HepG2 (cell line): ENCODE data around the gene ESRP2. TPM values are rescaled to one million over a fixed set of nuclear protein-coding genes. Genes with fewer than 3 reads are reported as not detected.

Experiments used
- BRCA1 ChIP-seq: sonication (generic); formaldehyde crosslinking; IDR thresholded peaks from 2 replicates; pipeline ENCODE4 v1.4.0; 2020; ENCODE audit warnings: missing genetic modification reagents
- CREM ChIP-seq, 2 experiments: sonication (generic) in 1 of 2; formaldehyde crosslinking in 1 of 2; IDR thresholded peaks; 2 replicates each; pipeline versions ENCODE4 v1.4.0 to v1.6.1; 2016 to 2020; ENCODE audit warnings: antibody characterized with exemption in 1 of 2, mild to moderate bottlenecking in 1 of 2, missing genetic modification reagents in 1 of 2
- FOXP4 ChIP-seq: sonication (generic); formaldehyde crosslinking; IDR thresholded peaks from 2 replicates; pipeline ENCODE4 v1.4.0; 2020; ENCODE audit warnings: missing genetic modification reagents
- GABPA ChIP-seq, 2 experiments: IDR thresholded peaks; 2 replicates each; pipeline ENCODE4 v1.6.1; 2011 to 2016; ENCODE audit warnings: low read depth in 2 of 2, low read length in 1 of 2, missing biosample characterization in 1 of 2, missing genetic modification characterization in 1 of 2
- KAT2B ChIP-seq: fragments of 150-350 bp; IDR thresholded peaks from 2 replicates; pipeline ENCODE4 v1.6.1; 2014; ENCODE audit warnings: low read depth, low read length, borderline replicate concordance
- KLF13 ChIP-seq: sonication (generic); formaldehyde crosslinking; IDR thresholded peaks from 2 replicates; pipeline ENCODE4 v1.4.0; 2020; ENCODE audit warnings: mild to moderate bottlenecking, missing genetic modification reagents
- MLXIP ChIP-seq: sonication (generic); formaldehyde crosslinking; IDR thresholded peaks from 2 replicates; pipeline ENCODE4 v1.9.0; 2021; ENCODE audit warnings: missing genetic modification reagents, borderline replicate concordance
- PPARG ChIP-seq: conservative IDR thresholded peaks from 2 replicates; pipeline ENCODE4 v1.6.1; 2016; ENCODE audit warnings: missing biosample characterization, missing genetic modification reagents
- RFXAP ChIP-seq: sonication (generic); formaldehyde crosslinking; IDR thresholded peaks from 2 replicates; pipeline ENCODE4 v1.4.0; 2020; ENCODE audit warnings: missing genetic modification reagents, borderline replicate concordance
- SIX4 ChIP-seq: sonication (generic); formaldehyde crosslinking; IDR thresholded peaks from 2 replicates; pipeline ENCODE4 v1.4.0; 2020; ENCODE audit warnings: missing genetic modification reagents
- SP2 ChIP-seq: sonication (generic); formaldehyde crosslinking; IDR thresholded peaks from 2 replicates; pipeline ENCODE4 v1.5.1; 2020; ENCODE audit warnings: mild to moderate bottlenecking, missing genetic modification reagents
- ZBTB38 ChIP-seq: sonication (generic); formaldehyde crosslinking; IDR thresholded peaks from 2 replicates; pipeline ENCODE4 v1.5.1; 2020; ENCODE audit warnings: mild to moderate bottlenecking, missing genetic modification reagents
- ZBTB42 ChIP-seq: sonication (generic); formaldehyde crosslinking; IDR thresholded peaks from 2 replicates; pipeline ENCODE4 v1.5.0; 2020; ENCODE audit warnings: mild to moderate bottlenecking, missing genetic modification reagents
- ZC3H4 ChIP-seq: sonication (generic); formaldehyde crosslinking; IDR thresholded peaks from 2 replicates; pipeline ENCODE4 v1.4.0; 2020; ENCODE audit warnings: missing genetic modification reagents, borderline replicate concordance
- ZNF256 ChIP-seq: sonication (generic); formaldehyde crosslinking; conservative IDR thresholded peaks from 2 replicates; pipeline ENCODE4 v1.4.0; 2020; ENCODE audit warnings: missing genetic modification reagents
- ZNF263 ChIP-seq: sonication (generic); formaldehyde crosslinking; IDR thresholded peaks from 2 replicates; pipeline ENCODE4 v1.4.0; 2020; ENCODE audit warnings: missing genetic modification reagents
- ZNF430 ChIP-seq: sonication (generic); formaldehyde crosslinking; IDR thresholded peaks from 2 replicates; pipeline ENCODE4 v1.9.0; 2021; ENCODE audit warnings: mild to moderate bottlenecking, missing genetic modification reagents
- ZNF432 ChIP-seq: sonication (generic); formaldehyde crosslinking; IDR thresholded peaks from 2 replicates; pipeline ENCODE4 v1.5.0; 2020; ENCODE audit warnings: missing genetic modification reagents, mild to moderate bottlenecking, borderline replicate concordance
- ZNF570 ChIP-seq: sonication (generic); formaldehyde crosslinking; IDR thresholded peaks from 2 replicates; pipeline ENCODE4 v1.4.0; 2020; ENCODE audit warnings: mild to moderate bottlenecking, missing genetic modification reagents, borderline replicate concordance
- ZNF782 ChIP-seq: sonication (generic); formaldehyde crosslinking; IDR thresholded peaks from 2 replicates; pipeline ENCODE4 v1.4.0; 2020; ENCODE audit warnings: missing genetic modification reagents, mild to moderate bottlenecking, borderline replicate concordance
- ZNF788 ChIP-seq: sonication (generic); formaldehyde crosslinking; IDR thresholded peaks from 2 replicates; pipeline ENCODE4 v1.5.0; 2020; ENCODE audit warnings: mild to moderate bottlenecking, missing genetic modification reagents, borderline replicate concordance
- ZZZ3 ChIP-seq: sonication (generic); formaldehyde crosslinking; IDR thresholded peaks from 2 replicates; pipeline ENCODE4 v1.4.0; 2020; ENCODE audit warnings: missing genetic modification reagents, mild to moderate bottlenecking, borderline replicate concordance
- polyA plus RNA-seq, 8 experiments: library from polyadenylated mRNA; depleted of rRNA in 3 of 8; stranded (reverse) in 7 of 8; unstranded in 1 of 8; fragments of >200 nt; fragmentation: Illumina TruSeq in 4 of 8; extraction: Trizol in 4 of 8; gene quantifications; 2 replicates each; pipeline versions ENCODE4 v1.2.1 to v1.2.3, GENCODE V29; 2011 to 2016; ENCODE audit warnings: low read depth in 4 of 8, missing spikeins in 1 of 8, mixed read lengths in 1 of 8; ENCODE audit not compliant: insufficient read depth in 1 of 8
- total RNA-seq, 5 experiments: library from RNA; depleted of rRNA; stranded (reverse); fragments of >200 nt; fragmentation: Illumina TruSeq; extraction: Trizol; gene quantifications; 2 replicates each; pipeline ENCODE4 v1.2.3, GENCODE V29; 2016; ENCODE audit warnings: low read depth in 1 of 5
- TF ChIP-seq, protein P1 (sequence below): sonication (generic); formaldehyde crosslinking; IDR thresholded peaks from 2 replicates; pipeline ENCODE4 v1.5.0; 2020; ENCODE audit warnings: mild to moderate bottlenecking, missing genetic modification reagents, moderate library complexity

The ESRP2 gene
- total and polyA plus RNA-seq, 2 of the 13 experiments (the other 11 are each of a cell fraction or from before 2014, with no cell fraction given), result 21.1 to 32.4 TPM

DNA sequence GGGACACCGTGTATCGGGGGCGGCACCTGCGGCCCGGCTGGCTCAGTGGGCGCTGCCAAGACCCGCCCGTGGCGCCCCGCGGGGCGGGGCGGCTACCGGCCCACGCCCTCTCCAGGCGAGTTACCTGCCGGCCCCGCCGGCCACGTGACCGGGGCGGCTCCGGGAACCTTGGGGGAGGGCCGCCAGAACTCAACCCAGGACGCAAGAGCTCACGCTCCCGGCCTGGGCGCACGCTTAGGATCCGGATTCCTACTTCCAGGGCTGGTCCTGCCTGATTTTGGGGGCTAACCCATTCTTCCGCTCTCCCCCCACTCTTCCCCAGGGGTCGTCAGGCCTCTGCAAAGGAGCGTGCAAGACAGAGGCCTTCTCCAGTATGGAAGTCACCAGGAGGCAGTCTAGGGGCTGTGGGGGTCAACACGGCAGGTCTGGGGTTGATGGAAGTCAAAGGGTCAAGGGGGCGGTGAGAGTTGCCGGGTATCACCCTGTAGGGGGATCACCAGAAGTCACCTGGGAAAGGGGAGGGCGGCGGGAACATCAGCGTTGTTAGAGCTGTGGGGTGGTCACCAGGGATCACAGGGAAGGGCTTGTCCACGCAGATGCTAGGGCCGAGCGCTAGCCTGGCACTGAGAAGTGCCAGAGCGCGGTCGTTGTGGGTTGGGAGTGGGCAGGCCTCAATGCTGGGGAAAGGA is 354 bp upstream of the ESRP2 start (continued):
- peak; percentile 53; the same call in 1 of the 2 replicates for TF ChIP-seq FOXP4 (CRISPR knock-in tag)
- TF ChIP-seq SP2 (CRISPR knock-in tag), result no peak
- peak; percentile 74; the same call in 1 of the 2 replicates for TF ChIP-seq ZC3H4
- peak; percentile 56; the same call in 1 of the 2 replicates for TF ChIP-seq ZZZ3 (CRISPR knock-in tag)
- peak; percentile 54; the same call in 1 of the 2 replicates for TF ChIP-seq PPARG (CRISPR knock-in tag)
- TF ChIP-seq SIX4, result no peak
- no peak; the same call in 1 of the 2 replicates for TF ChIP-seq ZBTB42 (CRISPR knock-in tag)
- peak; percentile 30; the same call in 1 of the 2 replicates for TF ChIP-seq ZNF570 (CRISPR knock-in tag)
- TF ChIP-seq ZNF432 (CRISPR knock-in tag), result no peak
- TF ChIP-seq BRCA1 (CRISPR knock-in tag), result peak; percentile 64; the same call in 1 of the 2 replicates
- TF ChIP-seq ZNF782 (CRISPR knock-in tag), result 0 out of 2 replicates have a peak, but pooled peaks have one; percentile 67
- peak; percentile 86; the same call in 1 of the 2 replicates for TF ChIP-seq MLXIP (CRISPR knock-in tag)
- TF ChIP-seq RFXAP (CRISPR knock-in tag), result peak; percentile 75
- 0 out of 2 replicates have a peak, but pooled peaks have one; percentile 49 for TF ChIP-seq ZNF263 (CRISPR knock-in tag)
- TF ChIP-seq CREM (IDR thresholded peaks at IDR 0.05), result no peak
- TF ChIP-seq CREM (CRISPR knock-in tag; IDR thresholded peaks at IDR 0.05), result no peak
- TF ChIP-seq KLF13 (CRISPR knock-in tag), result peak; percentile 85; the same call in 1 of the 2 replicates
- TF ChIP-seq GABPA (IDR thresholded peaks at IDR 0.05; ENCODE audit: low read depth, low read length), result no peak
- TF ChIP-seq GABPA (CRISPR knock-in tag; IDR thresholded peaks at IDR 0.05; ENCODE audit: low read depth), result no peak
- TF ChIP-seq ZNF430, result peak; percentile 72
- TF ChIP-seq ZNF256 (CRISPR knock-in tag), result no peak
- TF ChIP-seq ZNF788, result no peak
- no peak for TF ChIP-seq KAT2B
- TF ChIP-seq ZBTB38 (CRISPR knock-in tag), result no peak
- TF ChIP-seq, protein P1, sequence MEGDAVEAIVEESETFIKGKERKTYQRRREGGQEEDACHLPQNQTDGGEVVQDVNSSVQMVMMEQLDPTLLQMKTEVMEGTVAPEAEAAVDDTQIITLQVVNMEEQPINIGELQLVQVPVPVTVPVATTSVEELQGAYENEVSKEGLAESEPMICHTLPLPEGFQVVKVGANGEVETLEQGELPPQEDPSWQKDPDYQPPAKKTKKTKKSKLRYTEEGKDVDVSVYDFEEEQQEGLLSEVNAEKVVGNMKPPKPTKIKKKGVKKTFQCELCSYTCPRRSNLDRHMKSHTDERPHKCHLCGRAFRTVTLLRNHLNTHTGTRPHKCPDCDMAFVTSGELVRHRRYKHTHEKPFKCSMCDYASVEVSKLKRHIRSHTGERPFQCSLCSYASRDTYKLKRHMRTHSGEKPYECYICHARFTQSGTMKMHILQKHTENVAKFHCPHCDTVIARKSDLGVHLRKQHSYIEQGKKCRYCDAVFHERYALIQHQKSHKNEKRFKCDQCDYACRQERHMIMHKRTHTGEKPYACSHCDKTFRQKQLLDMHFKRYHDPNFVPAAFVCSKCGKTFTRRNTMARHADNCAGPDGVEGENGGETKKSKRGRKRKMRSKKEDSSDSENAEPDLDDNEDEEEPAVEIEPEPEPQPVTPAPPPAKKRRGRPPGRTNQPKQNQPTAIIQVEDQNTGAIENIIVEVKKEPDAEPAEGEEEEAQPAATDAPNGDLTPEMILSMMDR (CRISPR knock-in tag), result peak; percentile 27
